GM19455 (cell line): ENCODE data around the gene LMNB1.

Experiments used
- ATAC-seq: cut with Tn5 transposase; IDR thresholded peaks from one replicate; pipeline ENCODE4 v1.9.1; 2021; ENCODE audit not compliant: unreplicated experiment

Gene LMNB1

DNA sequence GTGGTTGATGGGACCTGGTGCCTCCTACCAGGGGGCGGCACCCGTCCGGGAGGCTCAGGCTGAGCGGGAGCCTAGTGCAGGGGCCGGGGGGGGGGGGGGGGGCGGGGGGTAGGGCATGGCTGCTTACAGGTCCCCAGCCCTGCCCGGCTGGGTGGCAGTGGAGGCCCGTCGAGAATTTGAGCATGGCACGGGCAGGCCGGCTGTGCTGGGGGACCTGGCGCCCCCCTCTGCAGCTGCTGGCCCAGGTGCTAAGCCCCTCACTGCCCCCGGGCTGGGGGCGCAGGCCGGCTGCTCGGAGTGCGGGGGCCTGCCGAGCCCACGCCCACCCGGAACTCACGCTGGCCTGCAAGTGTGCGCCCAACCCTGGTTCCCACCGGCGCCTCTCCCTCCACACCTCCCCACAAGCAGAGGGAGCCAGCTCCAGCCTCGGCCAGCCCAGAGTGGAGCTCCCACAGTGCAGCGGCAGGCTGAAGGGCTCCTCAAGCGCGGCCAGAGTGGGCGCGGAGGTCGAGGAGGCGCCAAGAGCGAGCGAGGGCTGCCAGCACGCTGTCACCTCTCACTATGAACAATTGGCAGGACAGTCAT, 77.7 kb downstream of the LMNB1 start:
- no peak for ATAC-seq

GRCh38 chr5:126855266-126855665, 78.3 kb downstream of the LMNB1 start:
- ATAC-seq, result no peak

DNA sequence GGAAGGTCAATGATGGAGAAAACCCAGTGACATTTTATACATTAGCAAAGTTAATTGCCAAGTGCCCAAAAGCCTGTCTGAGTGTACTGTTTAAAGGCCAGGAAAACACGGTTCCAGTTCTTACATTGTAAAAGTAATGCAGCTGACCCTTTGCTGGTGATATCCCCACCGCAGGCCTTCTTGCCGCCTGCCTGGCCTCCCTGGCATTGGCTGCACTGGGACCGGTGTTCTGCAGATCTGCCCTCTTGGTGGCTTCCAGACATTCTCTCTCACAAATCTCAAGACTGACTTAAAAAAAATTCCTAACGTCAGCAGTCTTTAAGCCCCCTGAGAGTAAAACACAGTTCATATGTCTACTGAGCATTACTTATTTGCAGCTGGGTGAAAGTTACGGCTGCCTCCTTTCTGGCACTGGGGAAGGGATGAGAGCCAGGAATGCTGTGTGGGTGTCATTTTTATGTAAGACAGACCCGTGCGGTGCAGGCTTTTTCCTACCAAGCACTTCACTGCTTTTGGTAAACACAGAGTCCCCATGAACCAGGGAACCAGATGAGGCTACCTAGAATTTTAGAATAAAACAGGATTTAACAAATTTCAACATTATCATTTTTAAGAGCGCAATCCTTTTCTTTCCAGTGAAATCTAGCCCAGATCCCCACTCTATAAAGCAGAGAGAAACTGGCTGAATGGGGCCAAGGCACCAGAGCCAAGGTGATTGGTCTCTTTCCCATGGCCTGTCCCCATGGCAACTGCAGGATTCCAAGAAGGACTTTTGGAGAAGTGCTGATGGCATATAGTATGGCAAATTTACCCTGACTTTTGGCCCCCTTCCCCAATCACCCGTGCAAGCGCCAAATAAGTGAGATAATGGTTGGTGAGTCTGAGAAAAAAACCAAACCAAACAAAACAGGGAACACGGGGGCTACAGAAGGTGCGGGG, 80.8 kb downstream of the LMNB1 start:
- no peak for ATAC-seq

- ATAC-seq, result no peak
These were observed 81.5 kb downstream of the LMNB1 start for GRCh38 chr5:126858441-126858840.

DNA sequence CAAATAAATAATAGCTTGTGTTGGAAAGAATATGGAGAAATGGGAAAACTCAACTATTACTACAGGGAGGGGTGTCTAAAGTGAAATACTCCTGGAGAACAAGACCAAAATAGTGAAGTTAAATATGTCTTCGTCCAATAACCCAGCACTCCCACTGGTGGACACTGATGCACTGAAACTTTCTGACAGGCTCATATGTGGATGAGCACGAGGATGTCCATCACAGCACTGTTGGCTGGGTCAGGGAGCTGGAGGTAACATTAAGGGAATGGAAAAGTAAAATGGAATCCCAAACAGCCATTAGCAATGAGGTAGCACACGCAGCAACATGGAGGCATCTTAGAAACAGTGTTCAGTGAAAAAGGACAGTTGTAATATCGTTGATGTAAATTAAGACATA, 86.5 kb downstream of the LMNB1 start:
- ATAC-seq, result no peak

DNA sequence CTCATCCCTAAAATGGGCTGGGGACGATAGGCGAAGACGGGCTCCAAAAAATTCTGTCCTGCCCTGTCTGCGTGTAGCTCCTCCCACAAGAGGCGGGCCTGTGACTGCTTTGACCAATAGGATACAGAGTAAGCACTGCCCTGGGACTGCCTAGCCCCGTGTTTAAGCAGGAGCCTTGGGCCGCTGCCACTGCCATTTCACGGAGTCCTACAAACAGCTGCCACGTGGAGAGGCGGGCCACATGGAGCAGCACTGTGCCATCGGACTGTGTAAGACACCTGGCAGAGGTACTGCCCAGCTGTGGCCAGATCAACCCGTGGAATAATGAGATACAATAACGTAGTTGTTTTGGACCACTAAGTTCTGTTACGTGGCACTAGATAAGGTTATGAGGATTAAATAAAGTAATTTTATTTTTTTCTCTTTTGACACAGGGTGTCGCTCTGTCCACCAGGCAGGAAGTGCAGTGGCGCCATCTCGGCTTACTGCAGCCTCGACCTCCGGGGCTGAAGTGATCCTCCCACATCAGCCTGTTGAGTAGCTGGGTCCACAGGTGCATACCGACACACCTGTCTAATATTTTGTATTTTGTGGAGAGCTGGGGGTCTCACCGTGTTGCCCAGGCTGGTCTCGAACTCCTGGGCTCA, 87.2 kb downstream of the LMNB1 start:
- no peak for ATAC-seq

GRCh38 chr5:126865299-126865698, 88.4 kb downstream of the LMNB1 start:
- no peak for ATAC-seq

DNA sequence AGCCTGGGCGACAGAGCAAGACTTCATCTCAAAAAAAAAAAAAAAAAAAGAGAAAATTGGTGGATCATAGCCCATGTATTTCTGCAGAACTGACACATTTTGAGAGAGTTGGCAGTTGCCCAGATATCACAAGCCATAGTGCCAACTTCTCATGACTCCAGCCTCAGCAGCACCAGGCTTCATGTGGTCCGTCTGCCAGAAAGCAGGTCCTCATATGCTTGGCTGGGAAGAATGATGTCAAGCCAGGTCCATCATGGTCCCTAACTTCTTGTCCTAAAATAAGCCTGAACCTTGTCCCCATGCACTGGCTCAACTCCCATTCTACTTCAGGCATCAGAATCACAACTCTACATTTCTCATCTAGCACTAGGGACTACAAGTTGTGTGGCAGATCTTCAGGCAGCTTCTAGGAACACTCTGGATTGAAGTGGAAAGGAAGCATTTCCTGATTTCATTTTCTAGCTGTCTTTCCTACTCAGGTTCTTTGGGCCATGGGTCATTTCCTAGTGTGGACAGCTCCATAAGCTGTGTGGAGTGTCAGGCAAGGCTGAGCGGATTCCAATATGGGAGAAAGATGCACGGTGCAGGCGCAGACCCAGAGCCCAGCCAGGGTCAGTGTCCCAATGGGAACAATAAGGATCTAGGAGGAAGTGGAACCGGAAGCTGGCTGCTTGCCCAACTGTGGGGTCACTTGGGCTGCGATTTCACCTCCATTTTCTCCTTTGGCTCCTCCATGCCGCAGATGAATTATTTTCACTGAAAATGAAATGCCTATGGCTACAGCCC, 90.1 kb downstream of the LMNB1 start:
- no peak for ATAC-seq

- no peak for ATAC-seq
These were observed 91.5 kb downstream of the LMNB1 start for GRCh38 chr5:126868338-126869004.

- peak; percentile 74 for ATAC-seq
These were observed 92.1 kb downstream of the LMNB1 start for GRCh38 chr5:126869005-126869451.

DNA sequence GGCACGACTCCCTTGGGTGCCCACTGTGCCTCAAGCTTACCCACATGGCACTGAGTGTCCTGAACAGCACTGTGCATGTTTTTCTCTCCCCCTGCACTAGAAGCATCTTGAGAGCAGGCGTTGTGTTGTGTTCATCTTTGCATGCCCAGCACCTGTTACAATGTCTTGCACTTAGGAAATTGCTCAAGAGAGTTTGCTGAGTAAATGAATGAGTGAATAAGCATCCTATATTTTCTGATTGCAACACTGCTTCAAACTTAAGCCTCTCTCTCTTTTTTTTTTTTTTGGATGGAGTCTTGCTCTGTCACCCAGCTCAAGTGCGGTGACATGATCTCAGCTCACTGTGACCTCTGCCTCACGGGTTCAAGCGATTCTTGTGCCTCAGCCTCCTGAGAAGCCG, 94.5 kb downstream of the LMNB1 start:
- no peak for ATAC-seq

DNA sequence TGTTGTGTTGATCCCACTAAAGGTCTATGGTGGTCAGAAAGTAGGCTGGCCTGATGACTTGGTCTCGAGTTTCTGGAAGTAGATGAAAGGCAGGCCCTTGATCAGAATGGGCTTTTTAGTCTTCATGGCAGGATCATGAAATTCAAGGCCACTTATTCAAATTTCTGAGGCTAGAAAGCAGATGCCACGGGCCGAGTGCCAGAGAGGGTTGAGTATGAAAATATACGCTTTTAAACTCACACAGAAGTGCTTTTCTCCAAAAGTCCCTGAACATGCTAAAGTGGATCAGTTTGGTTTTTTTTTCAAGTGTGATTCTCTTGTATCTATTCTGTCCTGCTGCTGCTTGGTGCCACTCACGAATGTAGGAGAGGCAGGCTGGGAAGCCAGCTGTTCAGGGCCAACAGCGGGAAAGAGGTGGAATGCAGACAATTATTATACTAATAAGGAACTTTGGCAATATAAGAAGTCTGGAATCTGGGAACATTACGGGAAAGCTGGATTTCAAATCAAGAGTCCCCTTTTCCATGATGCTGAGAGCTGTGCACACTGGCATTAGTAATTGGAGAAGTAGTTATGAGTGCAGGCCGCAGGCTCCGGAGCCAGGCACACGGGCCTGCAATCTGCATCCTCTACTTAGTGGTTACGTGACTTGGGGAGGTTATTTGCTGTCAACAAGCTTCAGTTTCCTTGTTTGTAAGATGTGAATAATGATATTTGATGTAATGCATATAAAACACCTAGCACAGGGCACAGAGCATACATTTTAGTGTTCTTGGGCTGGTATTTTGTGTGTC, 95.8 kb downstream of the LMNB1 start:
- no peak for ATAC-seq

- ATAC-seq, result no peak
These were observed 98.4 kb downstream of the LMNB1 start for GRCh38 chr5:126875303-126875785.

GRCh38 chr5:126877602-126878001, 100.7 kb downstream of the LMNB1 start:
- no peak for ATAC-seq

DNA sequence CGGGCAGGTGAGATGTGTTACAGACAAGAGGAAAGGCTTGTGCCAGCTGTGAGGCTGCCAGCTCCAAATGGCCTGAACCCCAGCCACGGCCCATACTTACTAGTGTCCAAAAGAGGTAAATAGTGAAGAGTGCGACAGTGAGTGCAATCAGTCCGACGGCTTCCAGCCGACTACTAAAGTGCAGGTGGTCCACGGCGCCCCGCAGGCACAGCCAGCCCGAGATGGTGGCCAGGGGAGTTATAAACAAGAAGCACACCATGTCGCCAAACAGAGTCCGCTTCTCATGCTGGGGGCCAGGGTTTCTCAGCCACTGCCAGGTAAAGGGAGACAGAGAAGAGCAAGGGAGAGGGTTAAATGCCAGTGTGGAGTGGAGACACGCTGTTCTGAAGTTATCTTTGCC, 101.1 kb downstream of the LMNB1 start:
- no peak for ATAC-seq

DNA sequence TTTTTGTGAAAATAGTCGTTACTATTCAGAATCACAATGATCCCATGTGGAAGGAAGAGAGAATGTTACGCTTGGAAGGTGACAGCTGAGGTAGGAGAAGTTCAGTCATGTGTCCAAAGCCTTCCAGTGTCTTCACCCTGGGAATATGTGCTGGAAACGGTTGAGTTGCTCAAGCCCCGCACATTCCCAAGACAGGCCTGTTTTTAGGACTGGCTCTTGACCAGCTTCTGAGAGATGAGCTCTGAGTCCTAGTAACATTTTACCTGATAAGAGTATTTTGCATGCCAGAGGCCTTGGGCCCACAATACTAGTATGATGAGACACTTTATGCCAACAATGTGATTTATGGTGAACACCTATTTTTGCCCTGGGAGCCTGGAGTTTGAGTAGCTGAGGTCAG, 101.7 kb downstream of the LMNB1 start:
- no peak for ATAC-seq

- ATAC-seq, result no peak
These were observed 105.1 kb downstream of the LMNB1 start for GRCh38 chr5:126881821-126882600.

DNA sequence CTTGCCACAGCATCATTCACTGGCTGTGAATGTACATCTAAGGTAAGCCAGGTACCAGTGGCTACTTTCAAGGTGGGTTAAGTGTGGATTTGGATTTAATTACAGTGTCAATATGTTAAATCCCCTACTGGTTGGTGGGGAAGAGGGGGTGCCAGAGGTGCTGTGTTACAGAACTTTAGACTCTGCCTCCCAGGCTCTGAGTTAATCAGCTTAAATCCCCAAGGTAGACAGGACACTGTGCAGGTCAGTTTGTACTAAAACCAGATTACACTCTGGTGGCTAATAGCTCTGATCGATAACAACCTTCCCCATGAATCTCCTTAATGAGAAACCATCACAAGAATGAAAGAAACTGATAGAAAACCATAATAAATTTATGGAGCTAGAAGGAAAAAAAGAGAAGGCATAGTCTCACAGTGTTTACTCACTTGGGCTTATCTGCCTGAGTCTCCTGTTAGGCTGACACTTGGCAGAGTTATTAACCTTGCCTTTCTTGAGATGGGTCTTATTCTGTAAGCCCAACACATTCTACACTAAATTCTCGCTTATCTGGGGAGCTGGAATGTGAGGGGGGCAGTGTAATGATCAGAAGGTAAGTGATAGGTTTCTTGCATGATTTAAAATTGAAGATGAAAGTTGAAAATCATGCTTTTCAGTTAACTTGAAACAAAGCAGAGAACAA, 106.8 kb downstream of the LMNB1 start:
- no peak for ATAC-seq
